A549 (cell line): ENCODE measurements around the gene PRKCE. TPM values are rescaled to one million over a fixed set of nuclear protein-coding genes. Genes with fewer than 3 reads are reported as not detected.

Experiments
- ATAC-seq, 2 experiments: fragments of 200-7000 bp in 1 of 2; fragments of >200 bp in 1 of 2; cut with Nextera tagmentation in 1 of 2; cut with Tn5 transposase in 1 of 2; 3 replicates each; pipeline versions ENCODE4 v1.8.0 to v1.9.1; 2018 to 2020; ENCODE audit warnings: mild to moderate bottlenecking in 1 of 2, moderate library complexity in 1 of 2
- CTCF ChIA-PET: fragments of 300-600 bp; sonication (Branson Sonifier 250); formaldehyde crosslinking; extraction: SDS; loops from one replicate; lab custom pipeline; 2021; ENCODE audit warnings: antibody characterized with exemption, inconsistent platforms; lab: Yijun Ruan, JAX
- POLR2A ChIA-PET: fragments of 350-600 bp; formaldehyde crosslinking; extraction: SDS; loops from one replicate; lab custom pipeline; 2021; ENCODE audit warnings: antibody characterized with exemption, inconsistent platforms; lab: Yijun Ruan, JAX
- DNase-seq, 2 experiments: peaks; one replicate each; pipeline versions ENCODE4 v3.0.0 to v3.0.0-alpha.2; 2011 to 2016; ENCODE audit warnings: low read depth in 1 of 2, low spot score in 1 of 2
- FAIRE-seq: peaks from 2 replicates; lab custom pipeline; 2011; peaks lifted over from hg19 to GRCh38; lab: Jason Lieb, UNC
- H3K27ac ChIP-seq, 2 experiments: fragments of >200 bp; sonication (Bioruptor Twin); formaldehyde crosslinking; 3 replicates each; pipeline ENCODE4 v1.5.1; 2016 to 2017
- H3K4me1 ChIP-seq: fragments of >200 bp; sonication (Bioruptor Twin); formaldehyde crosslinking; 3 replicates; pipeline ENCODE4 v1.6.1; 2016
- H3K4me2 ChIP-seq: fragments of >200 bp; sonication (Bioruptor Twin); formaldehyde crosslinking; 3 replicates; pipeline ENCODE4 v1.6.1; 2016
- H3K4me3 ChIP-seq: fragments of >200 bp; sonication (Bioruptor Twin); formaldehyde crosslinking; 3 replicates; pipeline ENCODE4 v1.5.1; 2016
- H3K9me3 ChIP-seq: fragments of >200 bp; sonication (Bioruptor Twin); formaldehyde crosslinking; 3 replicates; pipeline ENCODE4 v1.6.1; 2016
- BCL3 ChIP-seq: fragments of >200 bp; sonication (Bioruptor Twin); formaldehyde crosslinking; IDR thresholded peaks from 3 replicates; pipeline ENCODE4 v1.6.1; 2016
- BHLHE40 ChIP-seq: IDR thresholded peaks from 2 replicates; pipeline ENCODE4 v1.6.1; 2012; ENCODE audit warnings: low read depth, low read length, inconsistent platforms
- CBX2 ChIP-seq: fragments of 200-600 bp; sonication (generic); IDR thresholded peaks from 2 replicates; pipeline ENCODE4 v1.6.1; 2016; ENCODE audit warnings: low read depth, mild to moderate bottlenecking, borderline replicate concordance
- CEBPB ChIP-seq, 2 experiments: fragments of >200 bp in 1 of 2; sonication (Bioruptor Twin) in 1 of 2; formaldehyde crosslinking in 1 of 2; IDR thresholded peaks; 2 replicates each; pipeline ENCODE4 v1.6.1; 2012 to 2016
- CHD2 ChIP-seq: fragments of 150-350 bp; IDR thresholded peaks from 2 replicates; pipeline ENCODE4 v1.6.1; 2014; ENCODE audit warnings: low read length; ENCODE audit not compliant: partially characterized antibody
- EHF ChIP-seq: fragments of 250-450 bp; sonication (Bioruptor Pico); IDR thresholded peaks from 2 replicates; pipeline ENCODE4 v1.5.0; 2020; ENCODE audit warnings: mild to moderate bottlenecking
- ELK1 ChIP-seq: fragments of 150-350 bp; IDR thresholded peaks from 2 replicates; pipeline ENCODE4 v1.6.1; 2014; ENCODE audit warnings: low read depth, mild to moderate bottlenecking, low read length
- EP300 ChIP-seq, 2 experiments: fragments of >200 bp; sonication (Bioruptor Twin); formaldehyde crosslinking; IDR thresholded peaks; 2 replicates in 1 of 2; 3 replicates in 1 of 2; pipeline ENCODE4 v1.6.1; 2016 to 2017
- HDAC2 ChIP-seq: fragments of 200-600 bp; sonication (generic); IDR thresholded peaks from 2 replicates; pipeline ENCODE4 v1.6.1; 2016
- HEYL ChIP-seq: fragments of 250-450 bp; sonication (Bioruptor Pico); IDR thresholded peaks from 2 replicates; pipeline ENCODE4 v1.8.0; 2021; ENCODE audit warnings: mild to moderate bottlenecking, moderate library complexity
- JUN ChIP-seq, 2 experiments: fragments of >200 bp; sonication (Bioruptor Twin); formaldehyde crosslinking; IDR thresholded peaks; 2 replicates in 1 of 2; 3 replicates in 1 of 2; pipeline ENCODE4 v1.6.1; 2016 to 2017
- KDM5A ChIP-seq: fragments of 200-600 bp; sonication (generic); IDR thresholded peaks from 2 replicates; pipeline ENCODE4 v1.6.1; 2016; ENCODE audit warnings: antibody characterized with exemption, mild to moderate bottlenecking
- MAX ChIP-seq: IDR thresholded peaks from 2 replicates; pipeline ENCODE4 v1.6.1; 2012
- NFE2L2 ChIP-seq: fragments of 150-350 bp; conservative IDR thresholded peaks from 2 replicates; pipeline ENCODE4 v1.6.1; 2014; ENCODE audit warnings: low read length
- NPAS2 ChIP-seq: fragments of 250-450 bp; sonication (Bioruptor Pico); IDR thresholded peaks from 2 replicates; pipeline ENCODE4 v1.8.0; 2022; ENCODE audit warnings: mild to moderate bottlenecking, moderate library complexity, borderline replicate concordance
- TP53 ChIP-seq: fragments of 250-450 bp; sonication (Bioruptor Pico); IDR thresholded peaks from 2 replicates; pipeline ENCODE4 v1.5.0; 2021; ENCODE audit warnings: mild to moderate bottlenecking, moderate library complexity
- WGBS: methylation state at CpG from one replicate; pipeline ENCODE4 v1.1.6; 2017; ENCODE audit errors: missing lambda C conversion rate; 5-methylcytosine and 5-hydroxymethylcytosine counted together
- polyA plus RNA-seq, 4 experiments: library from polyadenylated mRNA; depleted of rRNA in 3 of 4; stranded (reverse); fragments of >200 nt; fragmentation: RNase III in 1 of 4; extraction: RNeasy Plus Mini Kit Qiagen cat#74134 plus additional on column Dnase treatment in 1 of 4; gene quantifications; 2 replicates in 3 of 4; 3 replicates in 1 of 4; pipeline ENCODE4 v1.2.3, GENCODE V29; 2011 to 2017

PRKCE gene
- polyA plus RNA-seq, 2 of the 4 experiments (the other 2 are of a cell fraction): 11.5 to 12.0 TPM

- Histone ChIP-seq H3K4me2 (no peak overlapping the region), H3K4me3 (no peak overlapping the region), H3K9me3 (no peaks in the 10 kb centered on the region), H3K4me1 (no peaks in the 10 kb centered on the region), H3K27ac (no peak overlapping the region)
- ChIA-PET CTCF (no interaction called here), POLR2A (no interaction called here)
- ATAC-seq: no peak
- no peak for FAIRE-seq
- TF ChIP-seq CEBPB (IDR thresholded peaks at IDR 0.05) (no peak), CHD2 (no peak), HDAC2 (no peak), JUN (IDR thresholded peaks at IDR 0.05) (no peak), EHF (CRISPR knock-in tag) (no peak), NPAS2 (CRISPR knock-in tag) (no peak), CBX2 (no peak), BHLHE40 (no peak), MAX (no peak), HEYL (CRISPR knock-in tag) (no peak), TP53 (CRISPR knock-in tag) (no peak)
- DNase-seq: no peak
- WGBS: 89% methylated on average over 27 of the region's 27 CpGs
Observed at GRCh38 chr2:45736757-45737704, 85.6 kb downstream of the PRKCE start.

- H3K4me1 ChIP-seq: no peaks in the 10 kb centered on the region
- ChIA-PET CTCF (interaction anchor here (0.7 to 1.6 kb wide), 4 partner anchors 13 to 98 kb away, joined by 3 to 5 read pairs (median 4); no protein-coding TSS in a partner anchor), POLR2A (no interaction called here)
- no peaks in the 10 kb centered on the region for H3K9me3 ChIP-seq
- H3K4me2 ChIP-seq: no peak overlapping the region
- DNase-seq (no peak), FAIRE-seq (peak; percentile 7), ATAC-seq (no peak)
- no peak overlapping the region for H3K4me3 ChIP-seq
- no peak overlapping the region for H3K27ac ChIP-seq
- no peak for TF ChIP-seq KDM5A
- no peak for TF ChIP-seq EP300 (IDR thresholded peaks at IDR 0.05)
- TF ChIP-seq CBX2: no peak
- no peak for TF ChIP-seq ELK1
Observed at GRCh38 chr2:45739796-45740485, 88.5 kb downstream of the PRKCE start.

- no peaks in the 10 kb centered on the region for H3K4me1 ChIP-seq
- DNase-seq (no peak), FAIRE-seq (no peak), ATAC-seq (no peak)
- H3K27ac ChIP-seq: no peak overlapping the region
- POLR2A ChIA-PET: no interaction called here
- WGBS: 60% methylated on average over 7 of the region's 7 CpGs
- no peak overlapping the region for H3K4me3 ChIP-seq
- no peak overlapping the region for H3K4me2 ChIP-seq
- no peaks in the 10 kb centered on the region for H3K9me3 ChIP-seq
- CTCF ChIA-PET: interaction anchor here (0.8 to 1.5 kb wide), 2 partner anchors 12 to 99 kb away, joined by 3 read pairs; no protein-coding TSS in a partner anchor
- TF ChIP-seq NFE2L2: no peak
- TF ChIP-seq BCL3: no peak
Observed at GRCh38 chr2:45741161-45741850, 89.8 kb downstream of the PRKCE start.
